IPS DF 4.7 (cell line): Measurements from ENCODE around the gene NFKB1.
"Not testable (repeated sequence)": the region's sequence is repeated elsewhere in the genome, so short reads cannot be mapped to it uniquely, and the experiment has no call there.

ENCODE experiments used
- DNase-seq: peaks from one replicate; pipeline ENCODE4 v3.0.0-alpha.2; 2013; ENCODE audit warnings: low spot score; ENCODE audit errors: extremely low read depth

Gene NFKB1

DNA sequence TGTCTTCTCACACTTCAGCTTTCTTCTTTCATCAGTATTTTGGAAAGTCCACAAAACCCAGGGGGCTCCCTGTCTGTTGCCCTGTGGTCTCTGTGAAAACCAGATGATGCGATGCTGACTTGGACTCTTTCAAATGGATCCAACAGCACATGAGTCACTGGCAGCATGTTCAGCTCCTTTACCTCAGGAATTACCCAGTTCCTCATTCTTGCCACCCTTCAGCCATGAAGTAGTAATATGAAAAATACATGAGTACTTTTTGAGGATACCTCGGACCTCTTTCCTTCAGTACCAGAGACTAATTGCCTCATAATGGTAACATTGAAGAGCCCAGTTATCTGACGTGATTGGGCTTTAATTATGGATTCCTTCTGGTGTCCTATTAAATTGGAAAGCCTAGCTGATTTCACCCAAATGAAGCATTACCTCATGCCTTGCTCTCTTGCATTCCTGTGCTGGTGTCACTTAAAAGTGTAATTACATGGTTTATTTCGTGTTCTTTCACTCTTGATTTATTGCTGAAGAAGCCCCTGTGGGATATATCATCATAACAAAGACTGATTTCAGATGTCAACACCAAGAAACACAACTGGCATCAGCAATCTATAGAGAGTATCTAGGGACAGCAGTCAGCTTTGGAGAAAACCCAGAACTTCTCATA is 63.4 kb downstream of the NFKB1 start:
- DNase-seq = no peak

DNA sequence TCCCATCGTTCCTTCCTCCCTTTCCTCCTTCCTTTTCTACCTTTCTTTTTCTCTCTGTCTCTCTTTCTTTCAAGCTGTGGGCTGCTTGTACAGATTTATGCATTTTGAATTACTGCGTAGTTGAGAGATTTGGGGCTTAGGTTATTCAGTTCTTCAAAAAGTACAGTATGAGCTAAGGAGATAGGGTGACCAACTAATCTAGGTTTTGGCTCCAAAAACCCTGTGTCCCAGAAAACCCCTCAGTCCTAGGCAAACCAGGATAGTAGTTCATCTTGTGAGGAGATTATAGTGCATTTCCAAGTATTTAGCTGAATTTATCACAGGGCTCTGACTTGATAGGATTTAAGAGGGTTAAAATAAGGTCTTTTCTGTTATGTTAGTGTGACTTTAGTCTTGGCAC is 64.5 kb downstream of the NFKB1 start:
- DNase-seq = no peak

DNA sequence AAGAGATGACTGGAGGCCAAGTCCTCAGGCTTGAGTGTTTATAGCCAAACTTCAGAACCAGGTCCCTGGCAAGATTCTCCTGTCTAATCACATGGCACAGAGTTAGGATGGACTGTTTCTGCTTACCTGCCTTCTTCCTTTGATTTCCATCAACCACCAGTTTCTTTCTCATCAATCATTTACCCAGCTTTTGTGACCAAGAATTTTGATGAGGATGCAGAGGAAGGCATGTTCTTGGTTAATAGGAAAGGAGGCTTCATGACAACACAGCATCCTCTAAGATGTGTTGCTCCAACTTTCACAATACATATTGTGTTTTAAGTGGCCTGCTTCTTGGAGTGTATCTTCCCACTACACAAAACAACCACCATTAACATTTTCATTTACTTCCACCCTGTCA is 65.3 kb downstream of the NFKB1 start:
- DNase-seq = no peak

DNA sequence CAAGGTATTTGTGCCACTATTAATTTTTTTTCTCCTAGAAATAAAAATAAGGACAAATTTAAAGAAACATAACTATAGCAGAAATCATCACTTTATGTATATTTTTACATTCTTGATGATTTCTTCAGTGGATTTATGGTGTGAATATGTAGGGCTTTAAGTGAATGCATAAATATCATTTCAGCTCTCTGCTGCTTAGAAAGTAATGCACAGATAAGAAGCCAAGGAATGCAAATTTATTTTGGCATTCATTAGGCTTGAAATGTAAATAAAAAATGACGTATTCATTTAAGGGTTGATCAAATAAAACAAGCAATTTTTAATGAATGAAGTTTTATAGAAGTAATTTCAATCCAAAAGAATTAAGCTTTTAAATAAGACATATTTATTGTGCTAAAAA is 66.3 kb downstream of the NFKB1 start:
- no peak for DNase-seq

DNA sequence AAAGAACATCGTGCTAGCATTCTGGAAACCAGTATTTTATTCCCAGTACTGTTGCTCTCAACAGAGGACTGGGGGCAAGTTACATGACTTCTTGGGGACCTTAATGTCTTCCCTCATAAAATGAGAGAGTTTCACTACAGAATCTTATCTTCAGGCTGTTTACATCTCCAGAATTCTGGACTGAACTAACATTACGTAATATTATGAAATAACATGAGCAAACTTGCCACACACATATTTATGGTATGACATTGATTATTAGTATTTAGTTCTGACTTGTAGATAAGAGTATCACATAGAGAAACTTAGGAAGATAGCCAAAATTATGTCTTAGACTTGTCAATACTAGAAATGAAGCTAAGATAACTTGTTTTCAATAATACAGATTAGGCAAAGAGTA is 68.0 kb downstream of the NFKB1 start:
- no peak for DNase-seq

DNA sequence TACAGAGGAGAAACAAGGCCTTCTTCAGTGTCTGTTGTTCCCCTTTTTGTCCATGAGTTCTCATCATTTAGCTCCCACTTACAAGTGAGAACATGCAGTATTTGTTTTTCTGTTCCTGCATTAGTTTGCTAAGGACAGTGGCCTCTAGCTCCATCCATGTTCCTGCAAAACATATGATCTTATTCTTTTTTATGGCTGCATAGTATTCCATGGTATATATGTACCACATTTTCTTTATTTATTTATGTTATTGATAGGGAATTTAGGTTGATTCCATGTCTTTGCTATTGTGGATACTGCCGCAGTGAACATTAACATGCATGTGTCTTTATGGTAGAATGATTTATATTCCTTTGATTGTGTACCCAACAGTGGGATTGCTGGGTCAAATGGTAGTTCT is 69.1 kb downstream of the NFKB1 start:
- DNase-seq = not testable (repeated sequence)

DNA sequence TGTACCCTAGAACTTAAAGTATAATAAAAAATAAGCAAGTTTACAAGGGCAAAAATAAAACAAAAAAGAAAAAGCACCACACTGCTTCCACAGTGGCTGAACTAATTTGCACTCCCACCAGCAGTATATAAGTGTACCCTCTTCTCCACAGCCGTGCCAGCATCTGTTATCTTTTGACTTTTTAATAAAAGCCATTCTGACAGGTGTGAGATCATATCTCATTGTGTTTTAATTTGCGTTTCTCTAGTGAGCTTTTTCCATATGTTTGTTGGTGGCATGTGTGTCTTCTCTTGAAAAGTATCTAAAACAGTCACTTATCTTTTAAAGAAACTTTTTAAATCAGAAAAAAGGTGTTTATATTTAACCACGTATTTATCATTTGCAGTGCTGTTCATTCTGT is 71.3 kb downstream of the NFKB1 start:
- no peak for DNase-seq

DNA sequence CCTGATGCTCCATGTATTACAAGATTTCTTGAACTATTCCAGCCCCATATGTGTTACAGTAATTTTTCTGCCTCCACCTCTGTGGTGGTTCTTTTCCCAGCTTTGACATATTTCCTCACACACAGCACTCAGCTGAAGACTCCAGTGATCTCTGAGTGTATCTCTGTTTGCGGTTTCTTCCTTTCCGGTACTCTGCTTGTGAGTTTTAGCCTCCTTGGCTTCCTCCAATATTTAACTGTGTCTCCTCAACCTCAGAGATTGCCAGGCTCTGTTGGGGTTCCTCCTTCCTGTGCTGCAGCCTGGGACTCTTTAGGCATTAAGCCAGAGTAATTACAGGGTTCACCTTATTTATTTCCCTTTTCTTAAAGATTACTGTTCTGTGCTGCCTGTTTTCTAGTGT is 73.2 kb downstream of the NFKB1 start:
- DNase-seq = no peak

DNA sequence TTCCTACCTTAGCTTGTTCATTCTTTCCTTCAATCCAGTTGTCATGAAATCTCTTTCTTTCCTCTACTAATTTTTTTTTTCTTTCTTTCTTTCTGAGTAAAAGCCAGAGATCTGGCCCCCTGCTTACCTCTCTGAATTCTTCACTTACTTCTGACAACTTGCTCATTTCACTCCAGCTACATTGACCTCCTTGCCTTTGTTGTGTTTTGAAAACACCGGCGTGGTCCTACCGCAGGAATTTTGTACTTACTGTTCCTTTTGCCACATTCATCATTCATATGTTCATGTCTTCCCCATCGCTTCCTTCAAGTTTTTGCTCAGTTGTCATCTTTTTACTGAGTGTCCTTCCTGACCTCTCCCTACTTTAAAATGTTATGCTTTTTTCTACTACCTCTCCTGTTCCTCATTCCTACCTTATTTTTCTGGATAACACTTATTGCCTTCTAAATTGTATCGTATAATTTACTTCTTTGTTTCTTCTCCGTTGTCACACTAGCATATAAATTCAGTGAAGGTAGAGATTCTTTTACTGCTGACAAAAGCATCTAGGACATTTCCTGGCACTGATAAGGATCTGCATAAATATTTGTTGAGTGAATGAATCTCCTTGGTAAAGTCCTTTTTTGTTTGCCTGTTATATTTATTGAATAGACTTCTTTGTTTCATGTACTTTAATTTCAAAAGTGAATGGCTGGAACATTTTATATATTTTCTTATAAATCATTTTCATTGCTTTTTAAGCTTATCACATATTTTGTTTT is 74.4 kb downstream of the NFKB1 start:
- no peak for DNase-seq

DNA sequence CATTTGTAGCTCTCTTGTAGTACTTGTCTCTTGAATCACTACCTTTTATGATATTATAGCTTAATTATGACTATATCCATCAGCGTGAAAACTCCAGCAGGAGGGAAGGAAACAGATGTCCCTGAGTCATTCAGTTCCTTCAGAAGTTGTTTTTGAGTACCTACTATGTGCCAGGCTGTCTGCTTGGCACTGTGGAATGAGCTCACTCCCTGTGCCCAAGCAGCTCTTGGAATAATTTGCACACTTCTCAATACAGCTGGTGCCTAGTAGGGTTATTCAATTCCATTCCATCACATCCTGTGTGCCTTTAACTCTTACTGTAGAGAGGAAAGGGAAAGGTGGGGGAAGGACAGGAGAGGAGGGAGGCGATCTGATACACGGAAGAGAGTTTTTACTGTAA is 77.1 kb downstream of the NFKB1 start:
- no peak for DNase-seq

DNA sequence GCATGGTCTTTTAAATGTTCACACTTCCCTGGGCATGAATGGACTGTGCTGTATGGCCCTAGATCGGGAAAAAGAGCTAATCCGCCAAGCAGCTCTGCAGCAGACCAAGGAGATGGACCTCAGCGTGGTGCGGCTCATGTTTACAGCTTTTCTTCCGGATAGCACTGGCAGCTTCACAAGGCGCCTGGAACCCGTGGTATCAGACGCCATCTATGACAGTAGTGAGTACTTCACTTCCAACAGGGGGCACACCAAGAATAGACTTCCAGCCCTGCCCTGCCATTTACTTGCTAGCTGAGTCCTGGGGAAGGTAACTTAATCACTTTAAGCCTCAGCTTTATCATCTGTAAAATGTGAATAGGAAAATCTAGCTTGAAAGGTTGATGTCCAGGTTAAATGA is 77.7 kb downstream of the NFKB1 start:
- peak; percentile 53 for DNase-seq

DNA sequence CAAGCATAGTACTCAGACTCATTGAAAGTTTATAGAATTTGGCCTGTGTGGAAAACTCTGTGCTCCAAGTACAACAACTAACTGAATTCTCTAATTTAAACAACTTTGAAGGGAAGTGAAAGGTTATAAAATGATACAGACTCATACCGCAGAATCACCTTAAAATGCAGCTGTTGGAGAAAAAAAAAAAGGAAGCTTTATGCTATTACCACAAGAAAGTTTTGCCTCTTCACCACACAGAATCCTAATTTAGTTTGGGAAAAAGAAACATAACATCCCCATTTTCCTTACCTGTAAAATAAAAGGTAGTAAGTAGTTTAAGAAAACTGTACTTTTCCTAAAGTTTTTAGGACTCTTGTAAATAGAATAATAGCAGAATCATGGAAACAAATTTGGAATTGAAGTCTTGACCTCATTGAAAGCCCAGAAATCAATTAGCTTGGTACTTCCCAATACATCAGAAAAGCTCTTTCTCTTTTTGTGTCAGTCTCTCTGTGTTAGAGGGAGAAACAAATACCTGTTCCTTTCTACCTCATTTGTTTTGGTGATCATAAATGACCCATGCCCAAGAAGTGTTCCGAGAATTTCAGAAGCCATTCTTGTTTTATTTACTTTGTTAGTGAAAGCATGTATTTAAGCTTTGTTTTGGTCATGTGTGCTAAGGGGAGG is 78.8 kb downstream of the NFKB1 start:
- DNase-seq = no peak

DNA sequence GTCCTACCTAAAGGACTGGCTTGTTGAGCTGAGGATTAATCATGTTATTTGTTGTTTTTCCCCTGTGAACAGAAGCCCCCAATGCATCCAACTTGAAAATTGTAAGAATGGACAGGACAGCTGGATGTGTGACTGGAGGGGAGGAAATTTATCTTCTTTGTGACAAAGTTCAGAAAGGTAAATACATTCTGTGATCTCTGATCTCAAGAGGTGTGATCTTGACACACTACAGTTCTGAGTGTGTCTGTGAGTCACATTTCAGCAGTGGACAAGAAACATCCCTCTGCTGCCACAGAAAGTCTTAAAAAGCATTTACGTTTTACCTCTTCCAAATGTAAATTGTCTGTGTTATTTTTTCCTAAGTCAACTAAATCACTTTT is 79.3 kb downstream of the NFKB1 start:
- DNase-seq = no peak

DNA sequence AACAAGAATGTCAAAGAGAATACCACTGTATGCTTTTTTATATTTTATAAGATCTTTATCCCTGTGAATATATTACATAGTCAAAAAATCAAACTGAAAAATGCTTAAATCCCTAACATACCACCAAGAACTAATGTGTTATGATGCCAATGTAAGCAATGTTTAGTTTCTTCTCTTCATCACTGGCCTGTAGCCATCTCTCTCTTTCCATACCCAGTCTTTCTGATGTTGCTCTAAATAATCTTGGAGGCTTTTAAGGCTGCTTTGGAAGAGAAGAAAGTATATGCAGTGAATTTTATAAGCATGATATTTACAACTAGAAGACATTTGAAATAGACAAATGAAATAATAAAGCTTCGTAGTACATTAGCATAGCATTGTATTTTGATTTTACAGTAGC is 82.9 kb downstream of the NFKB1 start:
- DNase-seq = no peak

DNA sequence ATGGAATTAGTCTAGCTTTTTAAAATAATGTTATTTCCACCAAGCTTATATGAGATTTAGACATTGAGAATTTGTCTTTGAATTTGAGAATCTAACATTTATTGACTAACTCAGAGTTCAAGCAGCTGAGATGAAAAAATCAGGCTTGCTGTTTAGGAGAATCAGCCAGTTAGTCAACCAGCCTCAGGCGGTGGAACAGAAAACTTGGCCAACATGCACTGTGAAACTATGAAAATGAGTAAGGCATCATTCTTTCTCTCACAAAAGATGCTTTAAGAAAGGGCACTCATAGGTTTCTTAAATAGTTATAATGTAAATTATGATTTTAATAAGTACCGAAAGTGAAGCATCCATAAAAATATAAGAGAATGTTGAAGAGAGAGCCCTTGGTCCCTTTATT is 84.2 kb downstream of the NFKB1 start:
- no peak for DNase-seq

DNA sequence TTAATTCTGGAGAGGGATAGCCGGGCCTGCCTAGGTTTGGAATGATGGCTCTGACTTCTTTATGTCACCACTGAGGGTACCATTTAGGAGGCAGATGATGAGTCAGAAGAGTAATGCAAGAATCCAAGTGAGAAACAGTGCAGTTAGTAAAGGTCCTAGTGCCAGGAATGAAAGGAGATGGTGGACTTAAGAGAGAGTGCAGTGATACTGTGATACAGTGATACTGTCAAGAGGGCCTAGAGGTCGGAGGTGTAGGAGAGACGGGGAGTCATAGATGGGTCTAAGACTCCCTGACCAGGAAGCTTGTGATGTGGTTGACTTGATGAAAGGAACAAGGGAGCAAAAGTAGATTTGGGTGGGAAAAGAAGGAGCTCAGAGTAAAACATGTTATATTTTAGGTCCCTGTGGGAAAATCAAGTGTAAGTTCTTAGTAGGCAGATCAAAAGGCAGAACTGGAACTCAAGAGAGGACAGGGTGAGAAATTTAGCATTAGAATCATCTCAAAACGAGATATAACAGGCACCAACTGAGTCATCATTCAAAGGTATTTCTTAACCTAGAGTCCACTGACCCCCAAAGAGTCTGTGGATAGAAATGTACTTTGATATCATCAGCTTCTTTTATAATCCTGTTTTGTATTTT is 85.0 kb downstream of the NFKB1 start:
- DNase-seq = no peak

DNA sequence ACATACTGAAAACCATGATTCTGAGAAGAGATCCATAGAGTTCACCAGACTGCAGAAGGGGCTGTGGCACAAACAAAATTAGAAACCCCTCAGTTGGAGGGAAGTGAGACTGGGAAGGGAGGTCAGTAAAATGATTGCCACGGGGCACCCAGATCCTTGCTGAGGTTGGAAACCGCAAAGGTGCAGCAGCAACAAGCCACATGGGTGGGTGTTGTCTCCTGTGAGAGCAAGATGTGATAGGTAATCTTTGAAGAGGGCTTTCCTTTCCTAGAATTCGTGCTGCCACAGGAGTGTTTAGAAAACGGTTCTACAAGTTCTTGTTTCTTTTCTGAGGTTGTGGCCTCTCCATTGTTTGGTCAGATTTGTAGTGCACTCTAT is 85.5 kb downstream of the NFKB1 start:
- DNase-seq = no peak

DNA sequence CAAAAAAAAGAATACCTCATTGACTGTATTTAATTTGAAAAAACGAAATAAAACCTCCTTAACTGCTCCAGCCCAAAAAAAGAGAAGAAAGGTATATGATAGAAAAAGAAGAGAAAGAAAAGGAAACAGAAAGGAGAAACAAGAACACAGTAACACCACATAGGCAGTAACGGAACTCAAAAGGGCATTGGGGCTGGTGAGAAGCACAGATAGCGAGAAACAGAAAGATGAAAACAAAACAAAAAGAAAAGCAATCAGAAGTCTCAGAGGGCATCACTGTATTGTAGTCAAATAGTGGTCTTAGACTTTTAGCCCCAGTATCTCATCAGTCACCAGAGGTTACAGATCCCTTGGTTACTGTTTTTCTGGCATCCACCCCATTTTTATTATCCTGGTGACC is 88.6 kb downstream of the NFKB1 start:
- DNase-seq = no peak

DNA sequence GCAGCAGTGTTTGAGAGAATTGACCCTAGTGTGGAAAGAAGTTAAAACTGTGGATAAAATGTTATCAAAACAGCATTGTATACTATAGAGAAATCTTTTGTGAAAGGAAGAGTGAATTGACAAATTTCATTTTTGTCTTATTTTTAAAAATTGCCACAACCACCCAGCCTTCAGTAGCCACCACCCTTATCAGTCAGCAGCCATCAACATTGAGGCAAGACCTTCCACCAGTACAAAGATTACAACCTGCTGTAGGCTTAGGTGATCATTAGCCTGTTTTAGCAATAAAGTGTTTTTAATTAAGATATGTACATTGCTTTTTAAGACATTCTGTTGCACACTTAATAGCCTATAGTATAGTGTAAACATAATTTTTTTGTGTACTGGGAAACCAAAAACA is 91.1 kb downstream of the NFKB1 start:
- no peak for DNase-seq

DNA sequence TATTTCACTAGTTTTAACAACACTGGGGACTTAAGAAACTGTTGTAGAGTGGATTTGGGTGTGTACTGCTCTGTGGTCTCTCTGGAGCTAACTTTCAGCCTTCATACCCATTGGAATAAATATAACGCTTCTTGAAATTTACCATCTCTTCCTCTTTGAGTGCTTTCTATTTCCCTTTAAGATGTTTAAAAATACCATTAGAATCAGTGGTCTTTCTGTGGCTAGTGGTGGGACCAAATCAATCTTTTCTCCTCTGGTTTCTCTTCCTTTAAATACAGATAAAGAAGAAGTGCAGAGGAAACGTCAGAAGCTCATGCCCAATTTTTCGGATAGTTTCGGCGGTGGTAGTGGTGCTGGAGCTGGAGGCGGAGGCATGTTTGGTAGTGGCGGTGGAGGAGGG is 92.0 kb downstream of the NFKB1 start:
- DNase-seq = no peak

DNA sequence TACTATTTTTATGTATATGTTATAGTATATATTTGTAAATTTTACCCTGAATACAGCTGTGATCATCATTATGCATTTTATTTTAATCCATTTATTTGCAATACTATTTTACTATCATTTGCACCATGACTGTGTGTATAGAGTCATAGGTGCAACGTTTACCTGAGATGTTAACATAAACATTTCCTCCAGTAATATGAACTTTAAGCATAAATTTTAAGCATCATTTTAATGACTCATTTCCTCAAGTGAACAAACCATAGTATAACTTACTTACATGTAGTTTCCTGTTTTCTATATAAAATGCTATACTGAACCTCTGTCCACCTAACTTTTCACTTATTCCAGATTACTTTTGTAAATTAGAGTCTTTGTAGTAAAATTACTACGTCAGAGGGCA is 92.8 kb downstream of the NFKB1 start:
- DNase-seq = no peak

DNA sequence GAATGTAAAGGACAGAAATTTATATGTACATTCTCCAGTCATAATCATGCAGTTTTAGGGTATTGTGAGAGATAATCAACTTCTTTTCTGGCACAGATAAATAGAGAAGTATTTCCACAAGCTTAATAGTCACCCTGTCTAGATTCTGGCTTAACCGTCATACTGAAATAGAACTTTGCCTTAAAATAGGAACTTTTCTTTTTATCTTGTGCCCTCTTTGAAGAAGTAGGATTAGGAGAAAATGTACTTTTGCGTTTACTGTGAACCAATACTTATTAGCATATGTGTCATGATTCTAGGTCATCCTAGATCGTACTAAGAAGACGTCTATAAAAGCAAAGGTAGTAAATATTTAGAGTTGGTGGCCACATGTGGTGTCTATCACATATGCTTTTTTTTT is 95.4 kb downstream of the NFKB1 start:
- no peak for DNase-seq
